ENCODE results near the gene FAR2. TPM values are rescaled to one million over a fixed set of nuclear protein-coding genes. Genes with fewer than 3 reads are reported as not detected.

The FAR2 gene
- total RNA-seq, 2 donors from 2014 or later: 42.5 to 96.7 TPM

DNA sequence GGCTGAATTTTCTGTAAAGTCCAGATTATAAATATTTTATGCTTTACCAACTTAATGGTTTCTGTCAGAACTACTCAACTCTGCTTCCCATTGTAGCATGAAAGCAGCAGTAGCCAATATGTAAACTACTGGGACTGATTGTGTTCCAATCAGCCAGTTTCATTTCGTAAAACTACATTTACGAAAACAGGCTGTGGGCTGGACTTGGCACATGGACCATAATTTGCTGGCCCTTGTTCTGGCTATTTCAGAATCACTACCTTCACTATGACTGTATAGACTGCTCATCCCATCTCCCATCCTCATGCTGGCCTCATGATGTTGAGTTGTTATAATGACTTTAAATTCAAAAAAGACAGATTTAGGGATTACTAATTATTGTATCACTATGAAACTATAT, 38.7 kb downstream of the FAR2 start:
- H3K9me3 Mint-ChIP-seq: peaks cover 6% of the 10 kb centered on the region
- DNase-seq: no peak
- peaks cover 18% of the 10 kb centered on the region for H3K4me1 Mint-ChIP-seq
- no peaks in the 10 kb centered on the region for H3K4me1 ChIP-seq (ENCODE audit: control insufficient read depth, insufficient read depth, low read length)
- no peaks in the 10 kb centered on the region for H3K27me3 ChIP-seq (ENCODE audit: control insufficient read depth, insufficient read depth, low read length, poor library complexity, severe bottlenecking)
- H3K4me3 ChIP-seq (ENCODE audit: low read length): no peak overlapping the region
- peaks cover 6% of the 10 kb centered on the region for H3K27me3 Mint-ChIP-seq (ENCODE audit: insufficient read depth)
- H3K36me3 Mint-ChIP-seq (ENCODE audit: low read depth): peaks cover 7% of the 10 kb centered on the region
- TF ChIP-seq, protein P1, sequence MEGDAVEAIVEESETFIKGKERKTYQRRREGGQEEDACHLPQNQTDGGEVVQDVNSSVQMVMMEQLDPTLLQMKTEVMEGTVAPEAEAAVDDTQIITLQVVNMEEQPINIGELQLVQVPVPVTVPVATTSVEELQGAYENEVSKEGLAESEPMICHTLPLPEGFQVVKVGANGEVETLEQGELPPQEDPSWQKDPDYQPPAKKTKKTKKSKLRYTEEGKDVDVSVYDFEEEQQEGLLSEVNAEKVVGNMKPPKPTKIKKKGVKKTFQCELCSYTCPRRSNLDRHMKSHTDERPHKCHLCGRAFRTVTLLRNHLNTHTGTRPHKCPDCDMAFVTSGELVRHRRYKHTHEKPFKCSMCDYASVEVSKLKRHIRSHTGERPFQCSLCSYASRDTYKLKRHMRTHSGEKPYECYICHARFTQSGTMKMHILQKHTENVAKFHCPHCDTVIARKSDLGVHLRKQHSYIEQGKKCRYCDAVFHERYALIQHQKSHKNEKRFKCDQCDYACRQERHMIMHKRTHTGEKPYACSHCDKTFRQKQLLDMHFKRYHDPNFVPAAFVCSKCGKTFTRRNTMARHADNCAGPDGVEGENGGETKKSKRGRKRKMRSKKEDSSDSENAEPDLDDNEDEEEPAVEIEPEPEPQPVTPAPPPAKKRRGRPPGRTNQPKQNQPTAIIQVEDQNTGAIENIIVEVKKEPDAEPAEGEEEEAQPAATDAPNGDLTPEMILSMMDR (conservative IDR thresholded peaks at IDR 0.05): no peak
- H3K27ac ChIP-seq (ENCODE audit: low read depth, low read length): no peak overlapping the region
- H3K36me3 ChIP-seq (ENCODE audit: control insufficient read depth, insufficient read depth, low read length): no peaks in the 10 kb centered on the region
- H3K27ac Mint-ChIP-seq: no peak overlapping the region
- H3K9ac ChIP-seq (ENCODE audit: extremely low read depth, low read length, poor library complexity, severe bottlenecking): no peak overlapping the region
- H3K4me3 Mint-ChIP-seq: no peak overlapping the region
- no peaks in the 10 kb centered on the region for H3K9me3 ChIP-seq (ENCODE audit: control insufficient read depth, low read length)
- 86% methylated on average over 2 of the region's 2 CpGs; no CpG with 5 or more reads in 1 of the 2 experiments for WGBS, 2 experiments (ENCODE audit: insufficient coverage in 1 of 2, insufficient read length in 1 of 2)

DNA sequence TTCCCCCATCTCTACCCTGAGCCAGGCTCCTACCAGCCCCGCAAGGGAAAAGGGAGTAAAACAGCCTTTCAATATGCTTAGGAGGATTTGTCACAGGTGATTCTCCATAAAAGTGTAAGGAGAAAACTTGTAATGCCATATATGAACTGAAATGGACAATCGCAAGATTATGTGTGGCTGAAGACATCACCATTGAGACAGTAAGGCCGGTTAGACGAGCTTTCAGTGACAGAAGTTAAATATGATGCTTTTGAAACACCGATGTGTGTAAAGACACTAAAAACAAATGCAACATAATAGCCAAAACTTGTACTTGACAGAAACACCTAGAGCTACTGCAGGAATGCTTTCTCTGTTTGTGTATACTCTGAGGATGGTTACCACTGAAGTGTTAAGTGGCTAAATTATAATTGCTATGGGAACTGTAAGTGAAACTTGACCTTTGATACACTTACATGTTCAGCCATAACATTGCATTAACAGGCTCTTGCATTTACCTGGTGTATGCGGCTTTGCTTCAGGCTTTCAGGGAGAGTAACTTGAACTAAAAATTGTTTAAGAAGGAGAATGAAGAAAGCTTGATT, 42.3 kb downstream of the FAR2 start:
- Mint-ChIP-seq H3K27ac (no peak overlapping the region), H3K36me3 (ENCODE audit: low read depth) (peaks cover 5% of the 10 kb centered on the region)

DNA sequence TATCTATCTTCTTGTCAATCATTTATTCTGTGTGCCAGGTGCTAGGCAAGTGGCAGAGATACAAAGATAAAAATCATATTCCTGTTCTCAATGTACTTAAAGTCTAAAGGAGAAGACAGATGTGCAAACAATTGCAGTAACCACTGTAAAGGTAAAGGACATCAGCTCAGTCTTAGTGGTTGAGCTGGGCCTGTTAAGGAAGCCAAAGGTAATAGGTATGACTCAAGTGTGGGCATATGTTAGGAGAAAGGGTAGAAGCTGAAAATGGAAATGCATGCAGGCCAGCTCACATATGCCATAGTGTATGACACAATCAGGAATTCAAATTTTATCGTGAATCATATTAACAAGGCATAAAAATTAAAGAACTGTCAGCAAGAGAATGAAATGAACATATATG, 49.8 kb downstream of the FAR2 start:
- no peak overlapping the region for H3K9ac ChIP-seq (ENCODE audit: extremely low read depth, low read length, poor library complexity, severe bottlenecking)
- H3K27ac ChIP-seq (ENCODE audit: low read depth, low read length): no peak overlapping the region
- Mint-ChIP-seq H3K27ac (no peak overlapping the region), H3K36me3 (ENCODE audit: low read depth) (peaks cover 37% of the 10 kb centered on the region), H3K4me1 (peaks cover 23% of the 10 kb centered on the region), H3K9me3 (peaks cover 34% of the 10 kb centered on the region), H3K4me3 (no peak overlapping the region), H3K27me3 (ENCODE audit: insufficient read depth) (peaks cover 87% of the 10 kb centered on the region)
- peaks cover 15% of the 10 kb centered on the region for H3K9me3 ChIP-seq (ENCODE audit: control insufficient read depth, low read length)
- WGBS, 2 experiments (ENCODE audit: insufficient coverage in 1 of 2, insufficient read length in 1 of 2): 100% methylated on average over 1 of the region's 1 CpG; no CpG with 5 or more reads in 1 of the 2 experiments
- H3K36me3 ChIP-seq (ENCODE audit: control insufficient read depth, insufficient read depth, low read length): no peaks in the 10 kb centered on the region
- DNase-seq: no peak
- no peaks in the 10 kb centered on the region for H3K4me1 ChIP-seq (ENCODE audit: control insufficient read depth, insufficient read depth, low read length)
- TF ChIP-seq, protein P1 (conservative IDR thresholded peaks at IDR 0.05): no peak
- H3K27me3 ChIP-seq (ENCODE audit: control insufficient read depth, insufficient read depth, low read length, poor library complexity, severe bottlenecking): no peaks in the 10 kb centered on the region
- H3K4me3 ChIP-seq (ENCODE audit: low read length): no peak overlapping the region

More for the DNA sequence above, 42.3 kb downstream of the FAR2 start:
- no peak overlapping the region for H3K27ac ChIP-seq (ENCODE audit: low read depth, low read length)
- no peak overlapping the region for H3K9ac ChIP-seq (ENCODE audit: extremely low read depth, low read length, poor library complexity, severe bottlenecking)
- H3K9me3 Mint-ChIP-seq: no peaks in the 10 kb centered on the region
- H3K27me3 ChIP-seq (ENCODE audit: control insufficient read depth, insufficient read depth, low read length, poor library complexity, severe bottlenecking): no peaks in the 10 kb centered on the region
- H3K27me3 Mint-ChIP-seq (ENCODE audit: insufficient read depth): peaks cover 35% of the 10 kb centered on the region
- H3K4me1 Mint-ChIP-seq: peaks cover 21% of the 10 kb centered on the region
- no peaks in the 10 kb centered on the region for H3K36me3 ChIP-seq (ENCODE audit: control insufficient read depth, insufficient read depth, low read length)
- 91 to 100% methylated on average over 1 to 6 of the region's 6 CpGs for WGBS, 2 experiments (ENCODE audit: insufficient coverage in 1 of 2, insufficient read length in 1 of 2)
- H3K9me3 ChIP-seq (ENCODE audit: control insufficient read depth, low read length): no peaks in the 10 kb centered on the region
- DNase-seq: no peak
- no peak overlapping the region for H3K4me3 Mint-ChIP-seq
- no peak overlapping the region for H3K4me3 ChIP-seq (ENCODE audit: low read length)
- TF ChIP-seq, protein P1 (conservative IDR thresholded peaks at IDR 0.05): no peak
- no peaks in the 10 kb centered on the region for H3K4me1 ChIP-seq (ENCODE audit: control insufficient read depth, insufficient read depth, low read length)
